ENCODE measurements around the gene ABCC4.

Gene ABCC4

GRCh38 chr13:95301183-95301967 is at the start of gene ABCC4:
ABCC4 (minus strand) TSS chr13:95301451; CDS start chr13:95301314, 137 bp downstream.
- DNase-seq, result no peak

GRCh38 chr13:95349267-95349666 is 48.0 kb upstream of the ABCC4 start:
- DNase-seq, result no peak

GRCh38 chr13:95343944-95344343 is 42.7 kb upstream of the ABCC4 start:
- no peak for DNase-seq

GRCh38 chr13:95341441-95341840 is 40.2 kb upstream of the ABCC4 start:
- DNase-seq, result no peak

- DNase-seq, result no peak
Observed at GRCh38 chr13:95338905-95339304, 37.7 kb upstream of the ABCC4 start.

GRCh38 chr13:95337597-95337996 is 36.3 kb upstream of the ABCC4 start:
- no peak for DNase-seq

- no peak for DNase-seq
Observed at GRCh38 chr13:95335667-95336066, 34.4 kb upstream of the ABCC4 start.

GRCh38 chr13:95328386-95328785 is 27.1 kb upstream of the ABCC4 start:
- no peak for DNase-seq

GRCh38 chr13:95327190-95327589 is 25.9 kb upstream of the ABCC4 start:
- DNase-seq, result no peak

GRCh38 chr13:95326695-95327094 is 25.4 kb upstream of the ABCC4 start:
- DNase-seq, result no peak

- DNase-seq, result no peak
Observed at GRCh38 chr13:95325485-95325884, 24.2 kb upstream of the ABCC4 start.

GRCh38 chr13:95323930-95324662 is 22.8 kb upstream of the ABCC4 start:
- DNase-seq, result no peak

GRCh38 chr13:95319551-95320274 is 18.5 kb upstream of the ABCC4 start:
- DNase-seq, result no peak

- DNase-seq, result no peak
Observed at GRCh38 chr13:95317039-95317989, 16.1 kb upstream of the ABCC4 start.

- no peak for DNase-seq
Observed at GRCh38 chr13:95315752-95316151, 14.5 kb upstream of the ABCC4 start.

- DNase-seq, result no peak
Observed at GRCh38 chr13:95307507-95307906, 6.3 kb upstream of the ABCC4 start.

- DNase-seq, result no peak
Observed at GRCh38 chr13:95304453-95304852, 3.2 kb upstream of the ABCC4 start.

- DNase-seq, result no peak
Observed at GRCh38 chr13:95301968-95302393, 730 bp upstream of the ABCC4 start.

GRCh38 chr13:95300625-95301182 is 547 bp downstream of the ABCC4 start:
- no peak for DNase-seq

GRCh38 chr13:95298971-95299621 is 2.2 kb downstream of the ABCC4 start:
- DNase-seq, result no peak

- DNase-seq, result no peak
Observed at GRCh38 chr13:95298169-95298965, 2.9 kb downstream of the ABCC4 start.

Data from NCI-H1105 (cell line).